Activated T-cell treated with anti-CD3 and anti-CD28 coated beads, Interleukin-2, amount 50 U/mL, for 24 hours (primary cell): ENCODE data around the gene CCDC50.

Experiments used
- DNase-seq: peaks from one replicate; pipeline ENCODE4 v3.0.0-alpha.2; 2020
- H3K27ac Mint-ChIP-seq: 2 replicates; pipeline ENCODE4 v1.8.0; 2020; ENCODE audit warnings: mild to moderate bottlenecking, mixed read lengths
- H3K27me3 Mint-ChIP-seq: 2 replicates; pipeline ENCODE4 v1.8.0; 2020; ENCODE audit warnings: mixed read lengths
- H3K36me3 Mint-ChIP-seq: 2 replicates; pipeline ENCODE4 v1.8.0; 2020; ENCODE audit warnings: low read depth, mixed read lengths
- H3K4me1 Mint-ChIP-seq: 2 replicates; pipeline ENCODE4 v1.8.0; 2020; ENCODE audit warnings: low read depth, mixed read lengths
- H3K4me3 Mint-ChIP-seq: 2 replicates; pipeline ENCODE4 v1.8.0; 2020; ENCODE audit warnings: mild to moderate bottlenecking, moderate library complexity, mixed read lengths
- H3K9me3 Mint-ChIP-seq: 2 replicates; pipeline ENCODE4 v1.8.0; 2020; ENCODE audit warnings: mixed read lengths

Gene CCDC50

GRCh38 chr3:191331388-191331787 is 2.2 kb downstream of the CCDC50 start:
- Mint-ChIP-seq H3K27ac (no peak overlapping the region), H3K27me3 (peaks cover 32% of the 10 kb centered on the region), H3K4me1 (peaks cover 25% of the 10 kb centered on the region), H3K9me3 (no peaks in the 10 kb centered on the region), H3K4me3 (peak overlapping the region; percentile 78), H3K36me3 (peaks cover 3% of the 10 kb centered on the region)
- DNase-seq: no peak

GRCh38 chr3:191333298-191333880 is 4.2 kb downstream of the CCDC50 start:
- Mint-ChIP-seq H3K27ac (no peak overlapping the region), H3K4me1 (peaks cover 38% of the 10 kb centered on the region), H3K4me3 (no peak overlapping the region), H3K9me3 (no peaks in the 10 kb centered on the region), H3K36me3 (peaks cover 3% of the 10 kb centered on the region), H3K27me3 (peaks cover 20% of the 10 kb centered on the region)
- DNase-seq: no peak

DNA sequence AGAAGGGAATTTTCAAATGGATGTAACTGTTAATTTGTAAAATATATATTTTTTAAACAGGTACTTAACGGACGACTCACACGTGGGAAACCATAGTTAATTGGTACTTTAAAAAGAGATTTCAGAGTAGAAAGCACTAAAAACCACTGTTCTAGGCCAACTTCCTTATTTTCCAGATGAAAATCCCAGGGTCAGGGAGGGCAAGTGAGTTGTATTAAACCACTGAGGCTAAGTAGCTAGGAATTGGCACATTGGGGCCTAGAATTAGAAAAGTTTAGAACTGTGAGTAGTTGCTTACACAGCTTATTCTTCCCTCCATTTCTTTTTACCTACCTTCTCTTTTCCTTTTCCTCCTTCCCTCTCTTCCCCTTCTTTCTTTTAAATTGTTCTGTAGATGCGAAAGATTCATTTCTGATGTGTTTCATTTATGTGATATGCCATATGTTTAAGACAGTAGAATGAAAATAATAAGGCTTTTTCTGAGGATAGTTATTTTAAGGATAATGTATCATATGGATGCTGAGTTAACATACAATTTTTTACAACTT is 5.2 kb downstream of the CCDC50 start:
- Mint-ChIP-seq H3K4me3 (no peak overlapping the region), H3K36me3 (peaks cover 3% of the 10 kb centered on the region), H3K27ac (no peak overlapping the region), H3K9me3 (no peaks in the 10 kb centered on the region), H3K27me3 (peaks cover 15% of the 10 kb centered on the region), H3K4me1 (peaks cover 39% of the 10 kb centered on the region)
- no peak for DNase-seq

GRCh38 chr3:191336833-191337232 is 7.6 kb downstream of the CCDC50 start:
- no peak overlapping the region for H3K4me3 Mint-ChIP-seq
- H3K4me1 Mint-ChIP-seq: peaks cover 37% of the 10 kb centered on the region
- no peaks in the 10 kb centered on the region for H3K9me3 Mint-ChIP-seq
- DNase-seq: no peak
- H3K27me3 Mint-ChIP-seq: no peaks in the 10 kb centered on the region
- peak overlapping the region; percentile 77 for H3K27ac Mint-ChIP-seq
- H3K36me3 Mint-ChIP-seq: no peaks in the 10 kb centered on the region

DNA sequence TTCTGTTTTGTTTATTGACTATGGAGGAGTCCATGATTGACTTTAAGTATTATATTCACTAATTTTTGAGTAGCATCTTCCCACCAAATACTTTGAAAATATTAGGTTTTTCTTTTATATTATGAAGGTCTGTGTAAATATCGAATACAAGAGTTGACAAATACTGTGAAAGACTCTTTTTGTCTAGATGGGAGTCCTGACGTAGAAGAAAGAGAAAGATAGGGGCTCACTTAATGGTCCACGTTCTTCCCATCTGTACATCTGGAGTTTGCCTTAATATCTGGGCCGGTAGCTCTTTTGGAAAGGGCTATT is 8.9 kb downstream of the CCDC50 start:
- no peak for DNase-seq
- Mint-ChIP-seq H3K36me3 (no peaks in the 10 kb centered on the region), H3K27ac (peak overlapping the region; percentile 37), H3K4me1 (peaks cover 34% of the 10 kb centered on the region), H3K9me3 (no peaks in the 10 kb centered on the region), H3K27me3 (no peaks in the 10 kb centered on the region), H3K4me3 (no peak overlapping the region)

- Mint-ChIP-seq H3K27me3 (no peaks in the 10 kb centered on the region), H3K9me3 (no peaks in the 10 kb centered on the region), H3K4me3 (no peak overlapping the region), H3K27ac (no peak overlapping the region), H3K4me1 (peaks cover 31% of the 10 kb centered on the region), H3K36me3 (no peaks in the 10 kb centered on the region)
- no peak for DNase-seq
Observed at GRCh38 chr3:191339316-191339917, 10.2 kb downstream of the CCDC50 start.

GRCh38 chr3:191340351-191340750 is 11.2 kb downstream of the CCDC50 start:
- no peak for DNase-seq
- no peaks in the 10 kb centered on the region for H3K27me3 Mint-ChIP-seq
- H3K9me3 Mint-ChIP-seq: no peaks in the 10 kb centered on the region
- H3K36me3 Mint-ChIP-seq: no peaks in the 10 kb centered on the region
- no peak overlapping the region for H3K4me3 Mint-ChIP-seq
- peaks cover 30% of the 10 kb centered on the region for H3K4me1 Mint-ChIP-seq
- no peak overlapping the region for H3K27ac Mint-ChIP-seq

DNA sequence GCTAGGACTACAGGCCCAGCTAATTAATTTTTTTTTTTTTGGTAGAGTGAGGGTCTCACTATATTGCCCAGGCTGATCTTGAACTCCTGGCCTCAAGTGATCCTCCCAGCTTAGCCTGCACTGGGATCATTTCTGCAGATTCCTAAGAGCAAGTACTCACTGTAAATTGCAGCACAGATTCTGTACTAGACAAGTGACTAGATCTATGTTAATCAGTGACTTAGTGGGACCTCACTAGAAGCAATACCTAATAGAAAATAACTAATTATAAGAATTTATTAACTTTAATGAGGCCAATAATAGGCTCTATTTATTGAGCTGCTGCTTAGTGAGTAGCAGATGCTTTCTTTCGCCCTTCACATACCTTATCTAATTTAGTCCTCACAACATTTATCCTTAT is 11.8 kb downstream of the CCDC50 start:
- no peak overlapping the region for H3K27ac Mint-ChIP-seq
- H3K4me1 Mint-ChIP-seq: peaks cover 31% of the 10 kb centered on the region
- no peaks in the 10 kb centered on the region for H3K36me3 Mint-ChIP-seq

GRCh38 chr3:191342006-191342405 is 12.8 kb downstream of the CCDC50 start:
- Mint-ChIP-seq H3K27ac (no peak overlapping the region), H3K36me3 (no peaks in the 10 kb centered on the region)

More for the DNA sequence above, 11.8 kb downstream of the CCDC50 start:
- Mint-ChIP-seq H3K27me3 (no peaks in the 10 kb centered on the region), H3K4me3 (no peak overlapping the region), H3K9me3 (no peaks in the 10 kb centered on the region)
- DNase-seq: no peak

DNA sequence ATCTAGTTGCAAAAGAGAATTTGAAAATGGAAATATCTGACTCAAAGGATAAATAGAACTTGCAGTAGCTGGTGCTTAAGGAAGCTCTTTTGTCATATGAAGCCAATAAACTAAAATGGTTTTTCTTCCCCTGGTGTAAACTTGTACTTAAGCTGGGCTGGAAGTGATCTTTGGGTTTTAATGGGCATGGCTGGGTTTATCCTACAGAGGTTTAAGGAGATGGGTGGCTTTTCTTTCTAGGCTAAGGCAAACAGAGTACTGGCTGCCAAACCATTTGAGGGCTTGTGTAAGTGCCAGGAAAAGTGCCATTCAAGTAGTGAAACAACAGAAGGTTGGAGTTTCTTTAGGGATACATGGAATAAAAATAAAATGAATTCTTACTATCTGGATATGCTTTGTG is 13.2 kb downstream of the CCDC50 start:
- Mint-ChIP-seq H3K36me3 (no peaks in the 10 kb centered on the region), H3K4me1 (peaks cover 25% of the 10 kb centered on the region), H3K27ac (no peak overlapping the region), H3K27me3 (no peaks in the 10 kb centered on the region), H3K4me3 (no peak overlapping the region), H3K9me3 (no peaks in the 10 kb centered on the region)
- no peak for DNase-seq

More at GRCh38 chr3:191342006-191342405, 12.8 kb downstream of the CCDC50 start:
- H3K4me1 Mint-ChIP-seq: peaks cover 25% of the 10 kb centered on the region
- H3K4me3 Mint-ChIP-seq: no peak overlapping the region
- DNase-seq: no peak
- no peaks in the 10 kb centered on the region for H3K27me3 Mint-ChIP-seq
- H3K9me3 Mint-ChIP-seq: no peaks in the 10 kb centered on the region

DNA sequence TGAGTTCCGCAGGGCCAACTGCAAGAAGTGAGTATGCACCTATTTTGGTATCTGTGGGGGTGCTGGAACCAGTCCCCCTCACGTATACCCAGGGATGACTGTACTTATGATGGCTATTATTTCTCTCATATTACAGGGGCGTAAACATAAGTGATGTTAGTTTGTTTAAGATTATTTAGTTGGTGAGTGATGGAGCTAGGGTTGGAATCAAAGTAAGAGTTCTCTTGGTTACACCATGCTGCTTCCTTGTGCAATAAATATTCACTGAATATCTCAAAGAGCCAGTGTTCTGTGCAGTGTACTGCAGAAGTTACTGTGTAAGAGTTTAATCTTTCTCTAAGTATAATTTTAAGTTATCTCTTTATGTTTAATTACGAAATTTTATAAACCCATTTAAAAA is 13.9 kb downstream of the CCDC50 start:
- no peaks in the 10 kb centered on the region for H3K27me3 Mint-ChIP-seq
- H3K36me3 Mint-ChIP-seq: no peaks in the 10 kb centered on the region
- no peak overlapping the region for H3K4me3 Mint-ChIP-seq
- no peaks in the 10 kb centered on the region for H3K9me3 Mint-ChIP-seq
- no peak for DNase-seq
- H3K27ac Mint-ChIP-seq: no peak overlapping the region
- H3K4me1 Mint-ChIP-seq: peaks cover 20% of the 10 kb centered on the region

- Mint-ChIP-seq H3K27ac (no peak overlapping the region), H3K4me1 (peaks cover 15% of the 10 kb centered on the region), H3K36me3 (no peaks in the 10 kb centered on the region), H3K4me3 (no peak overlapping the region), H3K9me3 (no peaks in the 10 kb centered on the region), H3K27me3 (no peaks in the 10 kb centered on the region)
- no peak for DNase-seq
Observed at GRCh38 chr3:191343913-191344312, 14.7 kb downstream of the CCDC50 start.

DNA sequence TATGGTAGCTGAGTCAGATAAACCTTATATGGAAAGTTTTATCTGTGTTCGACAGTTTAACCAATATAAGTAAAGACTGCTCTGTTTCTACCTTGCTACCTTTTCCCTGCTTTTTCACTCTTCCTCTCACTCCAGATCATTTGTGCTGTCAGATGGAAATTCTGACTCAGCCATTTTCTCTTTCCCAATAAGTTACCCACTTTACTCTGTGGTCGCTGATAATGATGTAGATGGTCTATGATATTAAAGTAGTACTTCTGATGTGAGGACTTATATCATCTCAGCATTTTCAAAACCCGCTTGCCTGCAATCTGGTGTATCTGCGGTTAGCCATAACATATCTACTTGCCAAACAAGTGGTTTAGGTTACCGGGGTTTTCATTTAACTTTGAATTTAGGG is 16.1 kb downstream of the CCDC50 start:
- no peak overlapping the region for H3K27ac Mint-ChIP-seq
- peaks cover 9% of the 10 kb centered on the region for H3K4me1 Mint-ChIP-seq
- no peak overlapping the region for H3K4me3 Mint-ChIP-seq
- no peaks in the 10 kb centered on the region for H3K36me3 Mint-ChIP-seq
- DNase-seq: no peak
- no peaks in the 10 kb centered on the region for H3K27me3 Mint-ChIP-seq
- no peaks in the 10 kb centered on the region for H3K9me3 Mint-ChIP-seq

DNA sequence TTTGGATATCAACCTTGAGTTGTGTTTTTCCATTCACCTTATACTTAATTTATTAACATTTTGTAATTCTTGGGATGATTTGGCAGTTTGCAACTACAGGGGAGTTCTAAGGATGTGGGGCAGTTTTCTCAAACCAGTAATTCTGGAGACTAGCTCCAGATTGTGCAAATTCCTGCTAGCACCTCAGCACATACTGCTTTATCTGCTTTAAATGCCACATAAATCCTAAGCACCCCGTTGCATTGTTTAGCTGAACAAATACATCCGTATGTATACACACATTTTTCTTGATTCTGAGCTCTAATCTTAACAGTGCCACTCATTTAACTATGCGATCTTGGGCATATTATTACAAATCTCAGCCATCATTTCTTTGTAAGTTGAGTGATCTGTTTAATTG is 18.0 kb downstream of the CCDC50 start:
- Mint-ChIP-seq H3K27ac (no peak overlapping the region), H3K4me3 (no peak overlapping the region), H3K27me3 (no peaks in the 10 kb centered on the region), H3K4me1 (peaks cover 9% of the 10 kb centered on the region), H3K9me3 (no peaks in the 10 kb centered on the region), H3K36me3 (no peaks in the 10 kb centered on the region)
- no peak for DNase-seq

GRCh38 chr3:191348098-191348497 is 18.9 kb downstream of the CCDC50 start:
- Mint-ChIP-seq H3K4me1 (peaks cover 9% of the 10 kb centered on the region), H3K27ac (no peak overlapping the region), H3K4me3 (no peak overlapping the region), H3K9me3 (no peaks in the 10 kb centered on the region), H3K27me3 (no peaks in the 10 kb centered on the region), H3K36me3 (no peaks in the 10 kb centered on the region)
- no peak for DNase-seq
